Adipocyte (in vitro differentiated cells): Measurements from ENCODE around the gene PCNA.
"Not testable (repeated sequence)": the region's sequence is repeated elsewhere in the genome, so short reads cannot be mapped to it uniquely, and the experiment has no call there.

ENCODE experiments used
- DNase-seq: peaks from one replicate; pipeline ENCODE4 v3.0.0-alpha.2; 2015; ENCODE audit warnings: low read depth
- H3K27me3 ChIP-seq: replicated peaks from 2 replicates; pipeline ENCODE4 v1.7.0; 2013; ENCODE audit warnings: mild to moderate bottlenecking, low read length, moderate library complexity; ENCODE audit not compliant: control insufficient read depth, insufficient read depth
- H3K36me3 ChIP-seq: 2 replicates; pipeline ENCODE4 v1.7.0; 2013; ENCODE audit warnings: low read length, mild to moderate bottlenecking, moderate library complexity; ENCODE audit not compliant: control insufficient read depth, insufficient read depth, severe bottlenecking
- H3K4me1 ChIP-seq: 2 replicates; pipeline ENCODE4 v1.7.0; 2013; ENCODE audit warnings: mild to moderate bottlenecking, low read length, moderate library complexity; ENCODE audit not compliant: control insufficient read depth, insufficient read depth
- H3K4me3 ChIP-seq: 2 replicates; pipeline ENCODE4 v1.7.0; 2013; ENCODE audit warnings: mild to moderate bottlenecking, low read length, moderate library complexity
- H3K9ac ChIP-seq: 2 replicates; pipeline ENCODE4 v1.7.0; 2013; ENCODE audit warnings: mild to moderate bottlenecking, low read length, moderate library complexity
- H3K9me3 ChIP-seq: 2 replicates; pipeline ENCODE4 v1.7.0; 2013; ENCODE audit warnings: mild to moderate bottlenecking, low read length, moderate library complexity; ENCODE audit not compliant: control insufficient read depth

Gene PCNA

DNA sequence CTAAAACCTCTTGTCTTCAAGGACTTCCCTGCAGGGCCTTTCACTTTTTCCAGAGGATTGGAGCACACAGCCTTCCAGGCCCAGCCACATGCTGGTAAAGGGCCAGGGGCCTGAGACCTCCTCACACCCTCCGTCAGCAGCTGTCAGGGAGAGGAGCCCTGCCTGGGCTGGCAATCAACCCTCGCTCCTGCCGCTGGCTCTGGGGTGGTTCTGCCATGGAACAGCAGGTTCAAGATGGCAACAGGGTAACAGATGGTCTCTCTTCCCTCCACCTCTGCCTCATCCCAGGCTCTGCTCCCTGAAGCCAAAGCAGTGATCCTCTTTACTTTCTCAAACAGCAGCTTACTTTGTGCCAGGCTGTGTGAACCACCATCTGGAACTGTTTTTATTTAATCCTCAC, 23.8 kb downstream of the PCNA start:
- no peaks in the 10 kb centered on the region for H3K4me1 ChIP-seq
- H3K4me3 ChIP-seq = no peak overlapping the region
- no peaks in the 10 kb centered on the region for H3K9me3 ChIP-seq
- H3K9ac ChIP-seq = no peak overlapping the region
- no peaks in the 10 kb centered on the region for H3K27me3 ChIP-seq
- peaks cover 39% of the 10 kb centered on the region for H3K36me3 ChIP-seq
- DNase-seq = no peak

DNA sequence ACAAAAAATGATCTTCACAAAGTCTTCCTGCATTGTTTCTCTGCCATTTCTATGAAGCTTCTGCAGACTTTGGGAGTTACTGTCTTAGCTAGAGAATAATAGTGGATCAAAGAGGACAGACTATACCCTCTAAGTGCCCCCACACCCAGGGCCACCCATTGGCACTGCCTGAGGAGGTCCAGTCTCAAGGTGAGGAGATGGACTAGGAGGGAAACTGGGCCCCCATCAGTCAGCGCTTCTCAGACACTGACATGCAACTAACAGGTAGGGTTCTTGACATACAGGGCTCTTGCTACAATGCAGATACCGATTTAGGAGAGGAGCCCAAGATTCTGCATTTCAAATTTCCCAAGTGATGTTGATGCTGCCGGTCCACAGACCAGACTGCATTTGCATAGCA, 24.3 kb downstream of the PCNA start:
- H3K36me3 ChIP-seq = peaks cover 37% of the 10 kb centered on the region
- H3K9me3 ChIP-seq = no peaks in the 10 kb centered on the region
- H3K4me3 ChIP-seq = no peak overlapping the region
- H3K9ac ChIP-seq = no peak overlapping the region
- no peaks in the 10 kb centered on the region for H3K27me3 ChIP-seq
- no peak for DNase-seq
- H3K4me1 ChIP-seq = no peaks in the 10 kb centered on the region

DNA sequence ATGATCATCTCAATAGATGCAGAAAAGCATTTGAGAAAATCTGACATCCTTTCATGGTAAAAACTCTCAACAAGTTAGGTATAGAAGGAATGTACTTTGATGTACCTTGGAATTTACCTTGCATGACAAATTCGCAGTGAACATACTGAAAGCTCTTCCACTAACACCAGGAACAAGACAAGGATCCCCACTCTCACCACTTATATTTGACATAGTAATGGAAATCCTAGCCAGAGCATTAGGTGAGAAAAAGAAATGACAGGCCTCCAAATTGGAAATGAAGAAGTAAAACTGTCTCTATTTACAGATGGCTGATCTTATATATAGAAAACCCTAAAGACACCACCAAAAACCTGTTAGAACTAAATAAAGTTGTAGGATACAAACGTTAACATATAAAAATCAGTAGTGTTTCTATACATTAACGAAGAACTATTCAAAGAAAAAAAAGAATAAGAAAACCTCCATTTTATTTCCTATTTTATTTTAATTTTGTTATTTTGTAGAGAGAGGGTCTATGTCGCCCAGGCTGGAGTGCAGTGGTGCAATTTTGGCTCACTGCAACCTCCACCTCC, 26.9 kb downstream of the PCNA start:
- no peaks in the 10 kb centered on the region for H3K9me3 ChIP-seq
- H3K4me1 ChIP-seq = no peaks in the 10 kb centered on the region
- no peak overlapping the region for H3K4me3 ChIP-seq
- no peaks in the 10 kb centered on the region for H3K27me3 ChIP-seq
- H3K36me3 ChIP-seq = peaks cover 13% of the 10 kb centered on the region
- DNase-seq = no peak
- H3K9ac ChIP-seq = no peak overlapping the region

DNA sequence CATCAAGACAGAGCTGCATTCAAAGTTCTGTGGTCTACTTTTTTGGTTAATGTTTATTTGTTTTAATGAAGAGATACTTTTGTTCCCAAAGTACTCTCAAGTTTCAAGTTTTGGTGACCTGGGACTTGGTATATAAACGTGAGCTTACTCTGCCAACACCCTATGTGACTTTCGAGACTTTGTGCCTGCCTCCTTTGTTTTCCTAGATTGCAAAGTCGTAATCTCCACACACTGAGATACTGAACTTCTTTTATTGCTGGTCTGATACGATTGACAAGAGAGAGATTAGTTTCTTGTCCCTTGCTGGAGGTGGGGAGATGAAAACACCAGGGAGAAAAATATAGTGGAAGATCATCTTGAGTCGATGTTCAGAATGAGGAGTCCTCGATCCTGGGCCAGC, 27.9 kb downstream of the PCNA start:
- Histone ChIP-seq H3K36me3 (peaks cover 8% of the 10 kb centered on the region), H3K27me3 (no peaks in the 10 kb centered on the region), H3K4me3 (no peak overlapping the region), H3K9ac (no peak overlapping the region), H3K9me3 (no peaks in the 10 kb centered on the region), H3K4me1 (no peaks in the 10 kb centered on the region)
- no peak for DNase-seq

DNA sequence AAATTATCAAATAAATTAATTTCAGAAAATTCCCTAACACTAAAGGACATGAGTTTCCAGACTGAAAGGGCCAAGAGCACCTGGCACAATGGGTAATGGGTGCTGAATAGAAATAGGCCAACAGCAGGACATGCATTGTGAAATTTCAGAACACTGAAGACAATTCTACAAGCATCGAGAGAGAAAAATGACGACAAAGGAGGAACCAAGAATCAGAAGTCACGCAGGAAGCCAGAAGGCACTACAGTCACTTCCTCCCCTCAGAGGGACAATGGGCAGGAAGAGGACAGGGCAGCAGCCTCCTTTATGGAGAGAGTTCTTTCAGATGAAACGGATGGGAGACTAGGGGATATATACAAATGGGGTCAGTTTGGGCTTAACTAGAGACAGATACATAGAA, 29.6 kb downstream of the PCNA start:
- H3K9me3 ChIP-seq = no peaks in the 10 kb centered on the region
- DNase-seq = no peak
- no peaks in the 10 kb centered on the region for H3K4me1 ChIP-seq
- H3K27me3 ChIP-seq = no peaks in the 10 kb centered on the region
- H3K36me3 ChIP-seq = no peaks in the 10 kb centered on the region
- no peak overlapping the region for H3K9ac ChIP-seq
- H3K4me3 ChIP-seq = no peak overlapping the region

DNA sequence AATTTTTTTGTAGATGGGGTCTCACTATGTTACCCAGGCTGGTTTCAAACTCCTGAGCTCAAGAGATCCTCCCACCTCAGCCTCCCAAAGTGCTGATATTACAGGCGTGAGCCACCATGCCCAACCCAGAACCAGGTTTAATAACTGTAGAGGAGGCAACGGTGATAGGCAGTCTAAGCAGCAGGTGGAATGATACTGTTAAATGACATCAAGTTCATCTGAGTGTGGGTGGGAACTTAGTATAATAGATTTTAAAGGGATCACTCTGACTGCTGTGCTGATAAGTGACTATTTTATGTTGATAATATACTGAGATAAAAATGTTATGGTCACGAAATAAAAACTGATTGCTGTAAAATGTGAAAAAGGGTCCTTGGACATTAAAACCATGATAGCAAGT, 31.1 kb downstream of the PCNA start:
- no peak overlapping the region for H3K9ac ChIP-seq
- H3K4me3 ChIP-seq = no peak overlapping the region
- no peak for DNase-seq
- H3K9me3 ChIP-seq = no peaks in the 10 kb centered on the region
- H3K27me3 ChIP-seq = no peaks in the 10 kb centered on the region
- no peaks in the 10 kb centered on the region for H3K36me3 ChIP-seq
- no peaks in the 10 kb centered on the region for H3K4me1 ChIP-seq

DNA sequence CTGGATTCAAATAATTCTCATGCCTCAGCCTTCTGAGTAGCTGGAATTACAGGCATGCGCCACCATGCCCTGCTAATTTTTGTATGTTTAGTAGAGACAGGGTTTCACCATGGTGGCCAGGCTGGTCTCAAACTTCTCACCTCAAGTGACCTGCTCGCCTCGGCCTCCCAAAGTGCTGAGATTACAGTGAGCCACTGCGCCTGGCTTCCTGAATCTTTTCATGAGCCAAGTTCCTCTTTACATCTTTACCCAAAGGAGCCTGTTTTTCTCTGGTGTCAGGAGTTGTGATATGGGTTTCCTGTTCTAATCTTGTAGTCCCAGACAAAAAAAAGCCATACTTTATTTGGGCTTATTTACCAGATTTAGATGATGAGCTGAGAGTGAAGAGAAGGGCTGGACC, 34.4 kb downstream of the PCNA start:
- Histone ChIP-seq H3K9me3 (no peaks in the 10 kb centered on the region), H3K36me3 (no peaks in the 10 kb centered on the region), H3K4me3 (no peak overlapping the region), H3K27me3 (no peaks in the 10 kb centered on the region), H3K9ac (no peak overlapping the region), H3K4me1 (peaks cover 9% of the 10 kb centered on the region)
- DNase-seq = no peak

DNA sequence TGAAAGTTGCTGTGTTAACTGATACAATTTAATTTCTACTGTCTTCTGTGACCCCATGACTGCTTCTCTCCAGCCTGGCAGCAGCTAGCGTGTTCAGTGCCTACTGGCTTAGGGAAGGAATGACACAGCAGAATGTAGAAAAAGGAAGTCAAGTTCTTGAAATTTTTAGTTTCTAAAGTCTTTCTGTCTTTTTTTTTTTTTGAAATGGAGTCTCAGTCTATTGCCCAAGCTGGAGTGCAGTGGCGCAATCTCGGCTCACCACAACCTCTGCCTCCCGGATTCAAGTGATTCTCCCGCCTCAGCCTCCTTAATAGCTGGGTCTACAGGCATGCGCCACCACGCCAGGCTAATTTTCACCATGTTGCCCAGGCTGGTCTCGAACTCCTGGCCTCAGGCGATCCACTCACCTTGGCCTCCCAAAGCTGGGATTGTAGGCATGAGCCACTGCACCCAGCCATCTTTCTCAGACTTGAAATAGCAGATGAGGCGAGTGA, 39.3 kb downstream of the PCNA start:
- Histone ChIP-seq H3K27me3 (no peaks in the 10 kb centered on the region), H3K9me3 (no peaks in the 10 kb centered on the region), H3K4me3 (peak overlapping the region; percentile 52), H3K4me1 (peaks cover 29% of the 10 kb centered on the region), H3K36me3 (no peaks in the 10 kb centered on the region), H3K9ac (peak overlapping the region; percentile 86)
- DNase-seq = peak; percentile 86

DNA sequence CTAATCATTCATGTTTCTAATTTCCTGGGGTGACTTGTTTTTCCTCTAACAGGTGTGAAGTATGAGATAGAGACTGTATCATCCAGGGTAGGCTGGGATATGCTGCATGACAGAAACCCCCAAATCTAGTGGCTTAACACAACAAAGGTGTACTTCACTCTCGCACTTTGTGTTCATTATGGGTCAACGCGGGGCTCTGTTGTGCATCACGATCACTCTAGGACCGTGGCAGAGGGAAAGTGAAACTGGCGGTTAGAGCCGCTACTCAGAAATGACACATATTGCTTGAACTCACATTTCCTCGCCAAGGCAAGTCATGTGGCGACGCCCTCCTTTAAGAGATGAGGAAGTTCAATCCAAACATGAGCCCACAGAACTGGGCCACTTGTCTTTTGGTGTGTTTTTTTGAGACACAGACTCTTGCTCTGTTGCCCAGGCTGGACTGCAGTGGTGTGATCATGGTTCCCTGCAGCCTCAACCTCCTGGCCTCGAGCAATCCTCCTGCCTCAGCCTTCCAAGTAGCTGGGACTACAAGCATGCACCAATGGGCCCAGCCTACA, 41.3 kb downstream of the PCNA start:
- H3K27me3 ChIP-seq = no peaks in the 10 kb centered on the region
- peaks cover 34% of the 10 kb centered on the region for H3K4me1 ChIP-seq
- no peaks in the 10 kb centered on the region for H3K9me3 ChIP-seq
- no peak for DNase-seq
- peak overlapping the region; percentile 47 for H3K9ac ChIP-seq
- H3K36me3 ChIP-seq = no peaks in the 10 kb centered on the region
- H3K4me3 ChIP-seq = peak overlapping the region; percentile 51

DNA sequence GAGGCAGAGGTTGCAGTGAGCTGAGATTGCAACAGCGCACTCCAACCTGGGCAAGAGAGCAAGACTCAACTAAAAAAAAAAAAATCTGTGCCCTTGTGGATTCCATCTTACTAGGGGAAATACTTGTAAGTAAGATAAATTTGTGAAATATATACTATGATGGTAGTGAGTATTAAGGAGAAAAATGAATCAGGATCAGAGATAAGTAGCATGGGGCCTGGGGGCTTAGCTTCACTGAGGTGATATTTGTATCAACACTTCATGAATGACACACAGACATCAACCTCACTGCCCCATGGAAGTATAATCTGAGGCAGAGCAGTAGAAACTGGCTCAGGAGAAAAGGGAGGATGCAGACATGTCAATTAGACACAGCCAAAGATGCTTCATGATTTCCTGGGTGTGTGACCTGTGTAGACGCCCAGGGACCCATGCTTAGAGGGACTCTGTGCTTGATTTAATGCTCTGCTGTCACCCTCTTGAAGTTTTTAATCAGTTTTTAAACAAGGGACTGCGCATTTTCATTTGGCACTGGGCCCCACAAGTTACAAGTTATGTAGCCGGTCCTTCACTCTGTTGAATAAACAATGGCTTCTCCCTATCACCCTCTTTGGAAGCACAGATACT, 41.9 kb downstream of the PCNA start:
- Histone ChIP-seq H3K36me3 (no peaks in the 10 kb centered on the region), H3K27me3 (no peaks in the 10 kb centered on the region), H3K4me1 (peaks cover 40% of the 10 kb centered on the region), H3K9me3 (no peaks in the 10 kb centered on the region), H3K9ac (peak overlapping the region; percentile 47), H3K4me3 (peak overlapping the region; percentile 51)
- DNase-seq = no peak

DNA sequence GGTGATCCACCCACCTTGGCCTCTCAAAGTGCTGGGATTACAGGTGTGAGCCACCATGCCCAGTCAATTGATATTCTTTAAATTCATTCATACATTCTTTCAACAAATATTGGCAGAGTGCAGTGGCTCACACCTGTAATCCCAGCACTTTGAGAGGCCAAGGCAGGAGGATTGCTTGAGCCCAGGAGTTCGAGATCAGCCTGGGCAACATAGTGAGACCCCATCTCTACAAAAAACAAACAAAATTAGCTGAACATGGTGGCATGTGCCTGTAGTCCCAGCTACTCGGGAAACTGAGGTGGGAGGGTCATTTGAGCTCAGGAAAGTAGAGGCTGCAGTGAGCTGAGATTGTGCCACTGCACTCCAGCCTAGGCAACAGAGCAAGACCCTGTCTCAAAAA, 42.8 kb downstream of the PCNA start:
- H3K27me3 ChIP-seq, H3K4me3 ChIP-seq, H3K9ac ChIP-seq, DNase-seq, H3K9me3 ChIP-seq, H3K36me3 ChIP-seq: not testable (repeated sequence)
- H3K4me1 ChIP-seq = peaks cover 42% of the 10 kb centered on the region
